HL-60 (cell line): ENCODE measurements around the gene FTCDNL1.

Experiments
- CTCF ChIP-seq: IDR thresholded peaks from one replicate; pipeline ENCODE4 v1.5.1; 2011; ENCODE audit warnings: low read length, control low read depth, inconsistent platforms; ENCODE audit not compliant: insufficient read depth
- POLR2AphosphoS5 ChIP-seq: IDR thresholded peaks from 2 replicates; pipeline ENCODE4 v1.6.1; 2012; ENCODE audit warnings: low read depth
- REST ChIP-seq: IDR thresholded peaks from 2 replicates; pipeline ENCODE4 v1.6.1; 2012; ENCODE audit warnings: low read depth; ENCODE audit not compliant: insufficient replicate concordance
- SPI1 ChIP-seq: IDR thresholded peaks from 2 replicates; pipeline ENCODE4 v1.6.1; 2012; ENCODE audit warnings: low read depth, mild to moderate bottlenecking, borderline replicate concordance

GRCh38 chr2:199869227-199869541, 18.2 kb upstream of the FTCDNL1 start:
- TF ChIP-seq CTCF (no peak), SPI1 (no peak), REST (no peak), POLR2AphosphoS5 (no peak)
